ENCODE measurements around the gene C16orf74.

C16orf74 gene

GRCh38 chr16:85785927-85786326 is 35.0 kb upstream of the C16orf74 start:
- no peak overlapping the region for H2BK120ac ChIP-seq (ENCODE audit: low read depth, low read length)
- no peak overlapping the region for H3K9ac ChIP-seq (ENCODE audit: low read length)
- no peak overlapping the region for H3K4me2 ChIP-seq (ENCODE audit: low read length)
- no peak overlapping the region for H3K4me3 ChIP-seq (ENCODE audit: low read length)
- H3K4me1 ChIP-seq (ENCODE audit: control insufficient read depth, low read depth, low read length), result no peaks in the 10 kb centered on the region
- peaks cover 46% of the 10 kb centered on the region for H3K79me1 ChIP-seq (ENCODE audit: low read length)
- no peak overlapping the region for H3K56ac ChIP-seq (ENCODE audit: low read length)
- H4K8ac ChIP-seq (ENCODE audit: low read depth, low read length), result no peak overlapping the region
- H3K18ac ChIP-seq (ENCODE audit: low read length), result no peak overlapping the region
- no peak overlapping the region for H3K4ac ChIP-seq (ENCODE audit: low read depth, low read length)
- peaks cover 22% of the 10 kb centered on the region for H3K36me3 ChIP-seq (ENCODE audit: control insufficient read depth, insufficient read depth, low read length)
- H3K23ac ChIP-seq (ENCODE audit: low read length), result no peak overlapping the region
- H2BK15ac ChIP-seq (replicated peaks; ENCODE audit: low read depth), result no peak overlapping the region
- H3K79me2 ChIP-seq (ENCODE audit: control insufficient read depth, insufficient read depth, low read length), result peaks cover 24% of the 10 kb centered on the region
- no peak overlapping the region for H2BK5ac ChIP-seq (ENCODE audit: low read length)
- H3K27ac ChIP-seq (ENCODE audit: low read depth, low read length), result no peak overlapping the region
- no peak overlapping the region for H2AK5ac ChIP-seq (ENCODE audit: low read length)
- DNase-seq, result no peak
- WGBS (ENCODE audit: extremely low coverage, insufficient coverage, low lambda C conversion rate), result no CpG with 5 or more reads among the region's 2 CpGs
- no peak overlapping the region for H4K5ac ChIP-seq (ENCODE audit: low read length)
- H3K27me3 ChIP-seq (ENCODE audit: insufficient read depth, low read length, poor library complexity), result no peaks in the 10 kb centered on the region

GRCh38 chr16:85784813-85785212 is 33.9 kb upstream of the C16orf74 start:
- Histone ChIP-seq H2BK15ac (replicated peaks; ENCODE audit: low read depth) (no peak overlapping the region), H3K27me3 (ENCODE audit: insufficient read depth, low read length, poor library complexity) (no peaks in the 10 kb centered on the region), H2BK120ac (ENCODE audit: low read depth, low read length) (no peak overlapping the region), H3K79me1 (ENCODE audit: low read length) (peaks cover 41% of the 10 kb centered on the region), H3K4me2 (ENCODE audit: low read length) (no peak overlapping the region), H3K9ac (ENCODE audit: low read length) (no peak overlapping the region), H2AK5ac (ENCODE audit: low read length) (no peak overlapping the region), H3K27ac (ENCODE audit: low read depth, low read length) (no peak overlapping the region), H2BK5ac (ENCODE audit: low read length) (no peak overlapping the region), H3K56ac (ENCODE audit: low read length) (no peak overlapping the region), H4K5ac (ENCODE audit: low read length) (no peak overlapping the region), H3K4ac (ENCODE audit: low read depth, low read length) (no peak overlapping the region), H3K4me1 (ENCODE audit: control insufficient read depth, low read depth, low read length) (no peaks in the 10 kb centered on the region), H3K4me3 (ENCODE audit: low read length) (no peak overlapping the region), H3K18ac (ENCODE audit: low read length) (no peak overlapping the region), H4K8ac (ENCODE audit: low read depth, low read length) (no peak overlapping the region), H3K79me2 (ENCODE audit: control insufficient read depth, insufficient read depth, low read length) (peaks cover 20% of the 10 kb centered on the region), H3K36me3 (ENCODE audit: control insufficient read depth, insufficient read depth, low read length) (peaks cover 30% of the 10 kb centered on the region), H3K23ac (ENCODE audit: low read length) (no peak overlapping the region)
- no peak for DNase-seq
- WGBS (ENCODE audit: extremely low coverage, insufficient coverage, low lambda C conversion rate), result no CpG with 5 or more reads among the region's 2 CpGs

GRCh38 chr16:85783441-85783840 is 32.5 kb upstream of the C16orf74 start:
- H3K27me3 ChIP-seq (ENCODE audit: insufficient read depth, low read length, poor library complexity), result no peaks in the 10 kb centered on the region
- no peak overlapping the region for H3K9ac ChIP-seq (ENCODE audit: low read length)
- H3K4ac ChIP-seq (ENCODE audit: low read depth, low read length), result no peak overlapping the region
- no peak overlapping the region for H3K18ac ChIP-seq (ENCODE audit: low read length)
- H2BK5ac ChIP-seq (ENCODE audit: low read length), result no peak overlapping the region
- H4K5ac ChIP-seq (ENCODE audit: low read length), result no peak overlapping the region
- H3K4me3 ChIP-seq (ENCODE audit: low read length), result no peak overlapping the region
- H4K8ac ChIP-seq (ENCODE audit: low read depth, low read length), result no peak overlapping the region
- H3K4me2 ChIP-seq (ENCODE audit: low read length), result no peak overlapping the region
- no peak overlapping the region for H3K27ac ChIP-seq (ENCODE audit: low read depth, low read length)
- H2AK5ac ChIP-seq (ENCODE audit: low read length), result no peak overlapping the region
- no CpG with 5 or more reads among the region's 8 CpGs for whole genome bisulfite sequencing (ENCODE audit: extremely low coverage, insufficient coverage, low lambda C conversion rate)
- H2BK120ac ChIP-seq (ENCODE audit: low read depth, low read length), result no peak overlapping the region
- H3K23ac ChIP-seq (ENCODE audit: low read length), result no peak overlapping the region
- H3K4me1 ChIP-seq (ENCODE audit: control insufficient read depth, low read depth, low read length), result no peaks in the 10 kb centered on the region
- no peak overlapping the region for H2BK15ac ChIP-seq (replicated peaks; ENCODE audit: low read depth)
- no peak overlapping the region for H3K56ac ChIP-seq (ENCODE audit: low read length)
- peaks cover 27% of the 10 kb centered on the region for H3K36me3 ChIP-seq (ENCODE audit: control insufficient read depth, insufficient read depth, low read length)
- H3K79me1 ChIP-seq (ENCODE audit: low read length), result peaks cover 34% of the 10 kb centered on the region
- peaks cover 13% of the 10 kb centered on the region for H3K79me2 ChIP-seq (ENCODE audit: control insufficient read depth, insufficient read depth, low read length)
- DNase-seq, result no peak

GRCh38 chr16:85782451-85782850 is 31.6 kb upstream of the C16orf74 start:
- H3K23ac ChIP-seq (ENCODE audit: low read length), result no peak overlapping the region
- no peak overlapping the region for H3K18ac ChIP-seq (ENCODE audit: low read length)
- WGBS (ENCODE audit: extremely low coverage, insufficient coverage, low lambda C conversion rate), result no CpG with 5 or more reads among the region's 6 CpGs
- no peaks in the 10 kb centered on the region for H3K27me3 ChIP-seq (ENCODE audit: insufficient read depth, low read length, poor library complexity)
- H3K79me2 ChIP-seq (ENCODE audit: control insufficient read depth, insufficient read depth, low read length), result peaks cover 13% of the 10 kb centered on the region
- peaks cover 27% of the 10 kb centered on the region for H3K79me1 ChIP-seq (ENCODE audit: low read length)
- DNase-seq, result no peak
- H2AK5ac ChIP-seq (ENCODE audit: low read length), result no peak overlapping the region
- H4K5ac ChIP-seq (ENCODE audit: low read length), result no peak overlapping the region
- H2BK120ac ChIP-seq (ENCODE audit: low read depth, low read length), result no peak overlapping the region
- H3K4ac ChIP-seq (ENCODE audit: low read depth, low read length), result no peak overlapping the region
- H3K56ac ChIP-seq (ENCODE audit: low read length), result no peak overlapping the region
- H3K36me3 ChIP-seq (ENCODE audit: control insufficient read depth, insufficient read depth, low read length), result peaks cover 23% of the 10 kb centered on the region
- H3K9ac ChIP-seq (ENCODE audit: low read length), result no peak overlapping the region
- H3K27ac ChIP-seq (ENCODE audit: low read depth, low read length), result no peak overlapping the region
- H4K8ac ChIP-seq (ENCODE audit: low read depth, low read length), result no peak overlapping the region
- H3K4me3 ChIP-seq (ENCODE audit: low read length), result no peak overlapping the region
- H3K4me1 ChIP-seq (ENCODE audit: control insufficient read depth, low read depth, low read length), result no peaks in the 10 kb centered on the region
- no peak overlapping the region for H2BK5ac ChIP-seq (ENCODE audit: low read length)
- H2BK15ac ChIP-seq (replicated peaks; ENCODE audit: low read depth), result no peak overlapping the region
- H3K4me2 ChIP-seq (ENCODE audit: low read length), result no peak overlapping the region

DNA sequence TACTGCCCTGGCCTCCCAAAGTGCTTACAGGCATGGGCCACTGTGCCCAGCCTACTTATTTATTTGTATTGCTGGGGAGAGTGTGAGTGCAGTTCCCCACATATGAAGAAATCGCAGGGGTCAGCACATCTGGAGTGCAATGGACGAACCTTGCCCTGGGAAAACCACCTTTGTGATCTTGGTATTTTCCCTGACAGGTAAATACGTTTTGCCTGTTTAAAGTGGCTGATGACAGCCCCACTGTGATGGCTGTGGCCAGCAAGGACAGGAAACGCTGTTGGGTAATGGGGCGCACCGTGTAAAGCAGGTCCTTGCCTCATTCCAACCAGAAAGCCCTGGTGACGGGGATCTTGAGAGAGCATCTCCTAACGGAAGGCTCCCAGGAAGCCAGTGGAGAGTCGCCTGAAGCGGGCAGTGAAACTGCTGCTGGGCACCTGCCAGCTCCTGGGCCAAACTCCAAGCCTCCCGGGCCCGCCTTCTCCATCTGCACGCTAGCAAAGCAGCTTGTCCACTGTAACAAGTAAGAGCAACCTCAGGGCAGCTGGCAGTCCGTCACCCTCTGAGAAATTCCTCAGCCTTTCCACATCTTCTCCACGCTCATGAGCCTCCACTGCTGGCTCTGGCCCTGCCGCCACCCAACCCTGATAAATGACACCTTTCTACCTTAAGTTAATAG is 30.9 kb upstream of the C16orf74 start:
- Histone ChIP-seq H2BK15ac (replicated peaks; ENCODE audit: low read depth) (no peak overlapping the region), H4K8ac (ENCODE audit: low read depth, low read length) (no peak overlapping the region), H3K36me3 (ENCODE audit: control insufficient read depth, insufficient read depth, low read length) (peaks cover 24% of the 10 kb centered on the region), H3K4me2 (ENCODE audit: low read length) (no peak overlapping the region), H3K18ac (ENCODE audit: low read length) (no peak overlapping the region), H3K56ac (ENCODE audit: low read length) (no peak overlapping the region), H3K9ac (ENCODE audit: low read length) (no peak overlapping the region), H3K79me1 (ENCODE audit: low read length) (peaks cover 22% of the 10 kb centered on the region), H4K5ac (ENCODE audit: low read length) (no peak overlapping the region), H2BK5ac (ENCODE audit: low read length) (no peak overlapping the region), H3K4me3 (ENCODE audit: low read length) (no peak overlapping the region), H3K27me3 (ENCODE audit: insufficient read depth, low read length, poor library complexity) (no peaks in the 10 kb centered on the region), H3K4me1 (ENCODE audit: control insufficient read depth, low read depth, low read length) (no peaks in the 10 kb centered on the region), H2BK120ac (ENCODE audit: low read depth, low read length) (no peak overlapping the region), H2AK5ac (ENCODE audit: low read length) (no peak overlapping the region), H3K79me2 (ENCODE audit: control insufficient read depth, insufficient read depth, low read length) (peaks cover 12% of the 10 kb centered on the region), H3K27ac (ENCODE audit: low read depth, low read length) (no peak overlapping the region), H3K4ac (ENCODE audit: low read depth, low read length) (no peak overlapping the region), H3K23ac (ENCODE audit: low read length) (no peak overlapping the region)
- DNase-seq, result no peak
- no CpG with 5 or more reads among the region's 16 CpGs for WGBS (ENCODE audit: extremely low coverage, insufficient coverage, low lambda C conversion rate)

- Histone ChIP-seq H2BK5ac (ENCODE audit: low read length) (no peak overlapping the region), H3K79me2 (ENCODE audit: control insufficient read depth, insufficient read depth, low read length) (peaks cover 8% of the 10 kb centered on the region), H3K18ac (ENCODE audit: low read length) (no peak overlapping the region), H3K4me3 (ENCODE audit: low read length) (no peak overlapping the region), H3K4ac (ENCODE audit: low read depth, low read length) (no peak overlapping the region), H3K9ac (ENCODE audit: low read length) (no peak overlapping the region), H4K8ac (ENCODE audit: low read depth, low read length) (no peak overlapping the region), H3K79me1 (ENCODE audit: low read length) (peaks cover 19% of the 10 kb centered on the region), H3K4me1 (ENCODE audit: control insufficient read depth, low read depth, low read length) (no peaks in the 10 kb centered on the region), H3K56ac (ENCODE audit: low read length) (no peak overlapping the region), H2BK120ac (ENCODE audit: low read depth, low read length) (no peak overlapping the region), H4K5ac (ENCODE audit: low read length) (no peak overlapping the region), H3K27ac (ENCODE audit: low read depth, low read length) (no peak overlapping the region), H3K4me2 (ENCODE audit: low read length) (no peak overlapping the region), H3K36me3 (ENCODE audit: control insufficient read depth, insufficient read depth, low read length) (peaks cover 21% of the 10 kb centered on the region), H3K23ac (ENCODE audit: low read length) (no peak overlapping the region), H2AK5ac (ENCODE audit: low read length) (no peak overlapping the region), H3K27me3 (ENCODE audit: insufficient read depth, low read length, poor library complexity) (no peaks in the 10 kb centered on the region), H2BK15ac (replicated peaks; ENCODE audit: low read depth) (no peak overlapping the region)
- no peak for DNase-seq
- WGBS (ENCODE audit: extremely low coverage, insufficient coverage, low lambda C conversion rate), result no CpG with 5 or more reads among the region's 10 CpGs
Observed at GRCh38 chr16:85781156-85781555, 30.3 kb upstream of the C16orf74 start.

Data from mesendoderm (in vitro differentiated cells).